Measurements from ENCODE around the gene YPEL3.
"Not testable (repeated sequence)": the region's sequence is repeated elsewhere in the genome, so short reads cannot be mapped to it uniquely, and the experiment has no call there.

The YPEL3 gene

GRCh38 chr16:30132591-30132990, 36.6 kb upstream of the YPEL3 start:
- H3K36me3 ChIP-seq (ENCODE audit: control insufficient read depth in 2 of 2, insufficient read depth in 2 of 2, low read length in 2 of 2), result no peaks in the 10 kb centered on the region
- H3K9ac ChIP-seq (ENCODE audit: low read length in 2 of 2), result no peak overlapping the region
- H3K27ac ChIP-seq (ENCODE audit: low read length), result no peak overlapping the region
- no peaks in the 10 kb centered on the region for H3K4me1 ChIP-seq (ENCODE audit: control insufficient read depth, insufficient read depth, low read length)
- no peaks in the 10 kb centered on the region for H3K9me3 ChIP-seq (ENCODE audit: control insufficient read depth in 2 of 2, low read length in 2 of 2)
- no peaks in the 10 kb centered on the region for H3K27me3 ChIP-seq (ENCODE audit: control insufficient read depth in 1 of 2, insufficient read depth in 2 of 2, low read length in 2 of 2)
- H3K4me3 ChIP-seq (ENCODE audit: low read length in 2 of 2), result no peak overlapping the region

GRCh38 chr16:30131869-30132475, 36.0 kb upstream of the YPEL3 start:
- H3K27me3 ChIP-seq (ENCODE audit: control insufficient read depth in 1 of 2, insufficient read depth in 2 of 2, low read length in 2 of 2), result no peaks in the 10 kb centered on the region
- no peak overlapping the region for H3K27ac ChIP-seq (ENCODE audit: low read length)
- H3K4me1 ChIP-seq (ENCODE audit: control insufficient read depth, insufficient read depth, low read length), result no peaks in the 10 kb centered on the region
- H3K36me3 ChIP-seq (ENCODE audit: control insufficient read depth in 2 of 2, insufficient read depth in 2 of 2, low read length in 2 of 2), result no peaks in the 10 kb centered on the region
- no peak overlapping the region for H3K4me3 ChIP-seq (ENCODE audit: low read length in 2 of 2)
- H3K9ac ChIP-seq (ENCODE audit: low read length in 2 of 2), result no peak overlapping the region
- H3K9me3 ChIP-seq (ENCODE audit: control insufficient read depth in 2 of 2, low read length in 2 of 2), result no peaks in the 10 kb centered on the region

GRCh38 chr16:30127993-30128392, 32.0 kb upstream of the YPEL3 start:
- H3K4me1 ChIP-seq (ENCODE audit: control insufficient read depth, insufficient read depth, low read length), result peaks cover 9% of the 10 kb centered on the region
- no peaks in the 10 kb centered on the region for H3K27me3 ChIP-seq (ENCODE audit: control insufficient read depth in 1 of 2, insufficient read depth in 2 of 2, low read length in 2 of 2)
- no peak overlapping the region for H3K4me3 ChIP-seq (ENCODE audit: low read length in 2 of 2)
- no peaks in the 10 kb centered on the region for H3K9me3 ChIP-seq (ENCODE audit: control insufficient read depth in 2 of 2, low read length in 2 of 2)
- H3K9ac ChIP-seq (ENCODE audit: low read length in 2 of 2), result no peak overlapping the region
- H3K27ac ChIP-seq (ENCODE audit: low read length), result no peak overlapping the region
- H3K36me3 ChIP-seq (ENCODE audit: control insufficient read depth in 2 of 2, insufficient read depth in 2 of 2, low read length in 2 of 2), result no peaks in the 10 kb centered on the region

GRCh38 chr16:30125690-30126089, 29.7 kb upstream of the YPEL3 start:
- H3K9ac ChIP-seq (ENCODE audit: low read length in 2 of 2); H3K4me3 ChIP-seq (ENCODE audit: low read length in 2 of 2); H3K27me3 ChIP-seq (ENCODE audit: control insufficient read depth in 1 of 2, insufficient read depth in 2 of 2, low read length in 2 of 2); H3K36me3 ChIP-seq (ENCODE audit: control insufficient read depth in 2 of 2, insufficient read depth in 2 of 2, low read length in 2 of 2); H3K9me3 ChIP-seq (ENCODE audit: control insufficient read depth in 2 of 2, low read length in 2 of 2); H3K27ac ChIP-seq (ENCODE audit: low read length): not testable (repeated sequence)
- H3K4me1 ChIP-seq (ENCODE audit: control insufficient read depth, insufficient read depth, low read length), result peaks cover 25% of the 10 kb centered on the region

GRCh38 chr16:30124985-30125379, 29.0 kb upstream of the YPEL3 start:
- Histone ChIP-seq H3K27me3 (ENCODE audit: control insufficient read depth in 1 of 2, insufficient read depth in 2 of 2, low read length in 2 of 2) (no peaks in the 10 kb centered on the region), H3K4me1 (ENCODE audit: control insufficient read depth, insufficient read depth, low read length) (peaks cover 25% of the 10 kb centered on the region), H3K27ac (ENCODE audit: low read length) (no peak overlapping the region), H3K9ac (ENCODE audit: low read length in 2 of 2) (no peak overlapping the region), H3K36me3 (ENCODE audit: control insufficient read depth in 2 of 2, insufficient read depth in 2 of 2, low read length in 2 of 2) (peaks cover 0 to 2% of the 10 kb centered on the region in 2 donors), H3K4me3 (ENCODE audit: low read length in 2 of 2) (no peak overlapping the region), H3K9me3 (ENCODE audit: control insufficient read depth in 2 of 2, low read length in 2 of 2) (no peaks in the 10 kb centered on the region)

- no peaks in the 10 kb centered on the region for H3K27me3 ChIP-seq (ENCODE audit: control insufficient read depth in 1 of 2, insufficient read depth in 2 of 2, low read length in 2 of 2)
- peak overlapping the region; percentile 75 to 81 for H3K9ac ChIP-seq (ENCODE audit: low read length in 2 of 2)
- peaks cover 25% of the 10 kb centered on the region for H3K4me1 ChIP-seq (ENCODE audit: control insufficient read depth, insufficient read depth, low read length)
- H3K4me3 ChIP-seq (ENCODE audit: low read length in 2 of 2), result peak overlapping the region; percentile 79 to 89
- peak overlapping the region; percentile 81 for H3K27ac ChIP-seq (ENCODE audit: low read length)
- peaks cover 12 to 18% of the 10 kb centered on the region in 2 donors for H3K36me3 ChIP-seq (ENCODE audit: control insufficient read depth in 2 of 2, insufficient read depth in 2 of 2, low read length in 2 of 2)
- no peaks in the 10 kb centered on the region for H3K9me3 ChIP-seq (ENCODE audit: control insufficient read depth in 2 of 2, low read length in 2 of 2)
Measured at GRCh38 chr16:30122604-30123160, 26.7 kb upstream of the YPEL3 start.

- Histone ChIP-seq H3K4me1 (ENCODE audit: control insufficient read depth, insufficient read depth, low read length) (peaks cover 25% of the 10 kb centered on the region), H3K27me3 (ENCODE audit: control insufficient read depth in 1 of 2, insufficient read depth in 2 of 2, low read length in 2 of 2) (no peaks in the 10 kb centered on the region), H3K4me3 (ENCODE audit: low read length in 2 of 2) (peak overlapping the region; percentile 79 to 89), H3K9me3 (ENCODE audit: control insufficient read depth in 2 of 2, low read length in 2 of 2) (no peaks in the 10 kb centered on the region), H3K27ac (ENCODE audit: low read length) (peak overlapping the region; percentile 81), H3K9ac (ENCODE audit: low read length in 2 of 2) (peak overlapping the region; percentile 75 to 81), H3K36me3 (ENCODE audit: control insufficient read depth in 2 of 2, insufficient read depth in 2 of 2, low read length in 2 of 2) (peaks cover 18 to 25% of the 10 kb centered on the region in 2 donors)
Measured at GRCh38 chr16:30121741-30122571, 25.9 kb upstream of the YPEL3 start.

- Histone ChIP-seq H3K4me3 (ENCODE audit: low read length in 2 of 2) (no peak overlapping the region), H3K27ac (ENCODE audit: low read length) (no peak overlapping the region)
Measured at GRCh38 chr16:30120340-30121105, 24.5 kb upstream of the YPEL3 start.

GRCh38 chr16:30119428-30119827, 23.4 kb upstream of the YPEL3 start:
- no peak overlapping the region for H3K27ac ChIP-seq (ENCODE audit: low read length)
- H3K9me3 ChIP-seq (ENCODE audit: control insufficient read depth in 2 of 2, low read length in 2 of 2), result no peaks in the 10 kb centered on the region
- no peak overlapping the region for H3K4me3 ChIP-seq (ENCODE audit: low read length in 2 of 2)
- no peaks in the 10 kb centered on the region for H3K27me3 ChIP-seq (ENCODE audit: control insufficient read depth in 1 of 2, insufficient read depth in 2 of 2, low read length in 2 of 2)
- no peak overlapping the region for H3K9ac ChIP-seq (ENCODE audit: low read length in 2 of 2)
- peaks cover 25% of the 10 kb centered on the region for H3K4me1 ChIP-seq (ENCODE audit: control insufficient read depth, insufficient read depth, low read length)
- H3K36me3 ChIP-seq (ENCODE audit: control insufficient read depth in 2 of 2, insufficient read depth in 2 of 2, low read length in 2 of 2), result peaks cover 23 to 34% of the 10 kb centered on the region in 2 donors

More at GRCh38 chr16:30120340-30121105, 24.5 kb upstream of the YPEL3 start:
- Histone ChIP-seq H3K9me3 (ENCODE audit: control insufficient read depth in 2 of 2, low read length in 2 of 2) (no peaks in the 10 kb centered on the region), H3K9ac (ENCODE audit: low read length in 2 of 2) (no peak overlapping the region), H3K27me3 (ENCODE audit: control insufficient read depth in 1 of 2, insufficient read depth in 2 of 2, low read length in 2 of 2) (no peaks in the 10 kb centered on the region), H3K4me1 (ENCODE audit: control insufficient read depth, insufficient read depth, low read length) (peaks cover 25% of the 10 kb centered on the region), H3K36me3 (ENCODE audit: control insufficient read depth in 2 of 2, insufficient read depth in 2 of 2, low read length in 2 of 2) (peaks cover 23 to 32% of the 10 kb centered on the region in 2 donors)

- Histone ChIP-seq H3K4me3 (ENCODE audit: low read length in 2 of 2) (no peak overlapping the region), H3K27ac (ENCODE audit: low read length) (no peak overlapping the region), H3K9me3 (ENCODE audit: control insufficient read depth in 2 of 2, low read length in 2 of 2) (no peaks in the 10 kb centered on the region), H3K36me3 (ENCODE audit: control insufficient read depth in 2 of 2, insufficient read depth in 2 of 2, low read length in 2 of 2) (peaks cover 23 to 37% of the 10 kb centered on the region in 2 donors), H3K4me1 (ENCODE audit: control insufficient read depth, insufficient read depth, low read length) (peaks cover 21% of the 10 kb centered on the region), H3K27me3 (ENCODE audit: control insufficient read depth in 1 of 2, insufficient read depth in 2 of 2, low read length in 2 of 2) (no peaks in the 10 kb centered on the region), H3K9ac (ENCODE audit: low read length in 2 of 2) (no peak overlapping the region)
Measured at GRCh38 chr16:30117768-30118167, 21.8 kb upstream of the YPEL3 start.
